ENCODE data around the gene SNPH. TPM values are rescaled to one million over a fixed set of nuclear protein-coding genes. Genes with fewer than 3 reads are reported as not detected.
A peak's percentile ranks its signal among the peaks of the same experiment; 100 is the strongest.

Gene SNPH
- total RNA-seq, 4 donors from 2014 or later, result 0.25 to 2.8 (median 2.1) TPM

DNA sequence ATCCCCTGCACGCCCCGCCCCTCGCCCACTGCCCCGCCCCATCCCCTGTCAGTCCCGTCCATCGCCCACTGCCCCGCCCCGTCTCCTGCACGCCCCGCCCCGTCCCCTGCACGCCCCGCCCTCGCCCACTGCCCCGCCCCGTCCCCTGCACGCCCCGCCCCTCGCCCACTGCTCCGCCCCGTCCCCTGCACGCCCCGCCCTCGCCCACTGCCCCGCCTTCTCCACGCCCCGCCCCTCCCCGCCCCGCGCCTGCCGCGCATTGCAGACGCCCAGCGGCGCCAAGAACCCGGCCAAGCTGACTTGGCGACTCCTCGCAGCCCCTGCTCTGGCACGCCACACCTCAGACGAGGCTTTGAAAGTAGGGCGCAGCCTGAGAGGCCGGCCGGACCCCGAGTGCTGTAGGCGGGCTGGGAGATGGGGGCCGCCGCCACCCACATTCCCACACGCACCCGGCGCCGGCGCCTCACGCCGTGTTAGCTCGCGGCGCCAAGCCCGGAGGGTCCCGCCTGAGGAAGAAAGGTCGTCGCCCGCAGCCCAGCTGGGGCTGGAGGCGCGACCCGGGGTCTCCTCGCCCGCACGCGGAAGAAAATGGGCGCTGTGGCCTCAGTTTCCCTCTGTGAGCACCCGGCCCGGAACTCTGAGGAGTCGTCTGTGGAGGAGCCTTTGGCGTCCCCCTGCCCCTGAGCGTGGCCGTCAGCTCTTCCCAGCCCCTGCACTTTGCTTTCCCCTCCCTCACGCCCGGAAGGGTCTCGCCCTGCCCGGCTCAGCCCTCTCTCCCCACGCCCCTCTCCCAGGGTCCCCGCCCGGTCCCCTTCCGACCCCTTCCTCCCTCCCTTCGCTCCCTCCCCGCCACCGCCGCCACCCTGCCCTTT is 40.1 kb upstream of the SNPH start, which contains the start of gene RAD21L1:
TSS of gene RAD21L1 (plus strand) at position 262 of the 872 bp plus-strand sequence. CDS start 2,410 bp downstream, outside the sequence.
- peak within 1 kb of the TSS; percentile 48 for H3K4me3 ChIP-seq (ENCODE audit: low read depth, poor library complexity, severe bottlenecking)
- intact Hi-C loops (cut with DNase I; ENCODE audit: low total_unique reads), result no loop called here
- peak; percentile 42 to 94 for DNase-seq (ENCODE audit: low spot score in 2 of 2)
- WGBS, 2 donors, result 1 to 2% methylated on average over 28 to 39 of the region's 88 CpGs
- TF ChIP-seq POLR2A (IDR thresholded peaks at IDR 0.05), result no peak
- TF ChIP-seq, protein P1, sequence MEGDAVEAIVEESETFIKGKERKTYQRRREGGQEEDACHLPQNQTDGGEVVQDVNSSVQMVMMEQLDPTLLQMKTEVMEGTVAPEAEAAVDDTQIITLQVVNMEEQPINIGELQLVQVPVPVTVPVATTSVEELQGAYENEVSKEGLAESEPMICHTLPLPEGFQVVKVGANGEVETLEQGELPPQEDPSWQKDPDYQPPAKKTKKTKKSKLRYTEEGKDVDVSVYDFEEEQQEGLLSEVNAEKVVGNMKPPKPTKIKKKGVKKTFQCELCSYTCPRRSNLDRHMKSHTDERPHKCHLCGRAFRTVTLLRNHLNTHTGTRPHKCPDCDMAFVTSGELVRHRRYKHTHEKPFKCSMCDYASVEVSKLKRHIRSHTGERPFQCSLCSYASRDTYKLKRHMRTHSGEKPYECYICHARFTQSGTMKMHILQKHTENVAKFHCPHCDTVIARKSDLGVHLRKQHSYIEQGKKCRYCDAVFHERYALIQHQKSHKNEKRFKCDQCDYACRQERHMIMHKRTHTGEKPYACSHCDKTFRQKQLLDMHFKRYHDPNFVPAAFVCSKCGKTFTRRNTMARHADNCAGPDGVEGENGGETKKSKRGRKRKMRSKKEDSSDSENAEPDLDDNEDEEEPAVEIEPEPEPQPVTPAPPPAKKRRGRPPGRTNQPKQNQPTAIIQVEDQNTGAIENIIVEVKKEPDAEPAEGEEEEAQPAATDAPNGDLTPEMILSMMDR (IDR thresholded peaks at IDR 0.05), result no peak

DNA sequence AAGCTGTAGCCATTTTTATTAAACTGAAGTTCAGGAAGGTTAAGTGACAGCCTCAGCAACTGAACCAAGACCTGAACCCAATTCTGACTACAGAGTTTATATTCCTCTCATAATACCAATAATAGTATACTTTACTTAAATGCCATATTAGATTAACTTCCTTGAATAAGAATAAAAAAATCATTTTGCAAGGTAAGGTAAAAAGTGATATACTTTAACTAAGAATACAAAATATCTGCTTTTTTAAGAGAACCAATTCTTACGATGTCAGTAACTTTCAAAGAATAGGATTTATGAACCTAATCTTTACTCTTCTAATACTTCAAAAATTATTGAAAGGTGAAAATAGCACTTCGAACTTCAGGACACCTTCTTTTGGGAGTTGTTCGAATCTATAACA is 36.6 kb upstream of the SNPH start:
- no peak for DNase-seq (ENCODE audit: low spot score in 2 of 2)
- intact Hi-C loops (cut with DNase I; ENCODE audit: low total_unique reads), result no loop called here
- no peak overlapping the region for H3K4me3 ChIP-seq (ENCODE audit: low read depth, poor library complexity, severe bottlenecking)
- TF ChIP-seq, protein P1 (IDR thresholded peaks at IDR 0.05), result no peak
- TF ChIP-seq POLR2A (IDR thresholded peaks at IDR 0.05), result no peak
- 81 to 90% methylated on average over 3 of the region's 3 CpGs for WGBS, 2 donors

DNA sequence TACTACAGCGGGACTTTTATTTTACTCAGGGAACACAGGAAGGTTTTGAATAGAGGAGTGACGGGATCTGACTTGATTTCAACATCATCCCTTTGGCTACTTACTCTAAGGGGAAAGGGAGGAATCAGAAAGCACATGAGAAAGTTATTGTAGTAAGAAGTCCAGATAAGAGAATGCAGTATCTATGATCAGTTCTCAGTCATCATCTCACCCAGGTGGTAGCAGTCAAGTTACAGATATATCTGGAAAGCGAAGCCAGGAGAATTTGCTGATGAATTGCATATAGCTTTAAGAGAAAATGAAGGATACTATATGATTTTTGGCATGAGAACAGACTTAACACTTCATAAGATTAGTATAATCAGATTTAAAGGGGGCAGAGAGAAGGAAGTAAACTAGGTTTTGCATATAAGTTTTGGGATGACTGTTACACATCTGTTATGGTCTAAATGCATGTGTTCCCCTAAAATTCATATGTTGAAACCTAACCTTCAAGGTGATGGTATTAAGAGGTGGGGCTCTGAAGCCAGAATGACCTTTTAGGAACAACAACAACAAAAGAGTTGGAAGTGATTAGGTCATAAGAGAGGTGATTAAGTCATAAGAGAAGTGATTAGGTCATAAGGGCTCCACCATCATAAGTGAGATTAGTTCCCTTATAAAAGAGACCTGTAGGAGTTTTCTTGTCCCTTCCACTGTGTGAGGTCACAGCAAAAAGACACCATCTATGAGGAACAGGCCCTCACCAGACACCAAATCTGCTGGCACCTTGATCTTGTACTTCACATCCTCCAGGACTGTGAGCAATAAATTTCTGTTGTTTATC is 33.6 kb upstream of the SNPH start:
- no peak for DNase-seq (ENCODE audit: low spot score in 2 of 2)
- intact Hi-C loops (cut with DNase I; ENCODE audit: low total_unique reads), result no loop called here
- TF ChIP-seq, protein P1 (IDR thresholded peaks at IDR 0.05), result no peak
- no peak for TF ChIP-seq POLR2A (IDR thresholded peaks at IDR 0.05)
- WGBS, 2 donors, result 81 to 82% methylated on average over 3 of the region's 3 CpGs
- H3K4me3 ChIP-seq (ENCODE audit: low read depth, poor library complexity, severe bottlenecking), result no peak overlapping the region

DNA sequence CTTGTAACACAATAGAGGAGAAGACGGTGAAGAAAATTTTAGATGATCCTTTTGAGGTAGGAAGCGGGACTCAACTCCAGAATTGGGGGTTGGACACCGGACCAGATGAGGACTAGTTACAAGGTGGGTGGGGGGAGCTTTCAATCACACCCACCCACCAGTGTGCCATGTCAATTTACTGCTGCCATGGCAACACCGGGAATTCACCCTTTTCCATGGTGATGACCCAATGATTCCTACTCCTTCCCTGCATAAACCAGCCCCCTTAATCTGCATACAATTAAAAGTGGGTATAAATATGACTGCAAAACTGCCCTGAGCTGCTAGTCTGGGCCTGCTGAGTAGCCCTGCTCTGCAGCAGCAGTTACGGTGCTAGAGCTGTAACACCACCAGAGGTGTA is 25.5 kb upstream of the SNPH start:
- intact Hi-C loops (cut with DNase I; ENCODE audit: low total_unique reads), result no loop called here
- no peak for DNase-seq (ENCODE audit: low spot score in 2 of 2)
- H3K4me3 ChIP-seq (ENCODE audit: low read depth, poor library complexity, severe bottlenecking), result no peak overlapping the region
- 75 to 80% methylated on average over 5 of the region's 5 CpGs for WGBS, 2 donors
- TF ChIP-seq, protein P1 (IDR thresholded peaks at IDR 0.05), result no peak
- no peak for TF ChIP-seq POLR2A (IDR thresholded peaks at IDR 0.05)

DNA sequence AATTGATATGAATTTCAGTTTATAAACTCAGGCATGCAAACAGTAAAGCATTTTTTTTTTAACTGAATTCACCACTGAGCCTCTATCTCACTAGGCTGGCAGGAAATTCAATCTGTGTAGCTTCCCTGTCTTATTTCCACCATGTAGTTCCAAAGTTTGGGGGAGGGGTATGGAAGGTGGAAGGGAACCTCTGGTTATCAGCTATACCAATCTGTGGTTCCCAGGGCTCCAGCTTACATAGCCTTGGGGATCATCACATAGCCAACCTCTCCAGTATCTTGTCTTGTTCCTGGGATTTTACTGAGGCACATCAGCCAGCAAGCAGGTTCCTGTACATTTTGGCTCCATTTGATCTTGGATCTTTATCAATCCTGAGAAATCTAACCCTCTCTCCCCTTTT is 24.6 kb upstream of the SNPH start:
- intact Hi-C loops (cut with DNase I; ENCODE audit: low total_unique reads), result no loop called here
- H3K4me3 ChIP-seq (ENCODE audit: low read depth, poor library complexity, severe bottlenecking), result no peak overlapping the region
- TF ChIP-seq POLR2A (IDR thresholded peaks at IDR 0.05), result no peak
- TF ChIP-seq, protein P1 (IDR thresholded peaks at IDR 0.05), result no peak
- no peak for DNase-seq (ENCODE audit: low spot score in 2 of 2)
